ENCODE results near the gene BCS1L.

DNA sequence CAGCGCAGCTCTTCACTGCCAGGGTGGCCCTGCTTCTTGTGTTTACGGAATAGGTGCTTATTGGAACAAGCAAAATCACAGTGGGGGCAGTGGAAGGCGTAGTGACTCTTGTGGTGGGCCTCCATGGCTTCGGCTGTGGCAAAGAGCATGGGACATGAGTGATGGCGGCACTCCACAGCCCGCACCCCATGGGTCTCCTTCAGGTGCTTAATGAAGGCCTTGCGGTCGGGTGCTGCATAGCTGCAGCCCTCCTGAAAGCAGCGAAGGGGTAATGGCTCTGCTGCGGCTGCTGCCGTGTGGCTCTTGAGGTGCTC, 10.7 kb upstream of the BCS1L start:
- TF ChIP-seq POLR2A (IDR thresholded peaks at IDR 0.05; ENCODE audit: low read depth, low read length) (no peak), TAF1 (IDR thresholded peaks at IDR 0.05; ENCODE audit: borderline replicate concordance, low read depth, low read length) (no peak), POLR2AphosphoS5 (IDR thresholded peaks at IDR 0.05; ENCODE audit: low read depth, low read length) (no peak)
